HL-60 (cell line): ENCODE results near the gene FRMPD2.

Experiments
- DNase-seq, 2 experiments: peaks; one replicate each; pipeline ENCODE4 v3.0.0-alpha.2; 2010 to 2020; ENCODE audit warnings: low read depth in 1 of 2, low spot score in 1 of 2
- H3K27ac ChIP-seq: fragments of 250-450 bp; sonication (Bioruptor Pico); replicated peaks from 2 replicates; pipeline ENCODE4 v1.5.1; 2020; ENCODE audit warnings: mild to moderate bottlenecking, moderate library complexity
- H3K27me3 ChIP-seq: fragments of 250-450 bp; sonication (Bioruptor Pico); 2 replicates; pipeline ENCODE4 v1.5.1; 2021; ENCODE audit warnings: mild to moderate bottlenecking, moderate library complexity; ENCODE audit not compliant: insufficient read depth, poor library complexity, severe bottlenecking
- H3K4me3 ChIP-seq: replicated peaks from 2 replicates; pipeline ENCODE4 v1.5.1; 2011; ENCODE audit warnings: mild to moderate bottlenecking, control low read depth, low read length; ENCODE audit not compliant: insufficient read depth
- GABPA ChIP-seq: IDR thresholded peaks from 2 replicates; pipeline ENCODE4 v1.6.1; 2012; ENCODE audit warnings: low read depth
- POLR2AphosphoS5 ChIP-seq: IDR thresholded peaks from 2 replicates; pipeline ENCODE4 v1.6.1; 2012; ENCODE audit warnings: low read depth
- REST ChIP-seq: IDR thresholded peaks from 2 replicates; pipeline ENCODE4 v1.6.1; 2012; ENCODE audit warnings: low read depth; ENCODE audit not compliant: insufficient replicate concordance
- SPI1 ChIP-seq: IDR thresholded peaks from 2 replicates; pipeline ENCODE4 v1.6.1; 2012; ENCODE audit warnings: low read depth, mild to moderate bottlenecking, borderline replicate concordance
- TF ChIP-seq, protein P1 (sequence below): IDR thresholded peaks from one replicate; pipeline ENCODE4 v1.5.1; 2011; ENCODE audit warnings: low read length, control low read depth, inconsistent platforms; ENCODE audit not compliant: insufficient read depth

The FRMPD2 gene

GRCh38 chr10:48299692-48300091 is 25.2 kb upstream of the FRMPD2 start:
- Histone ChIP-seq H3K27me3 (no peaks in the 10 kb centered on the region), H3K4me3 (no peak overlapping the region), H3K27ac (no peak overlapping the region)
- DNase-seq = no peak
- TF ChIP-seq POLR2AphosphoS5 (no peak), REST (no peak), SPI1 (no peak), GABPA (no peak)
- TF ChIP-seq, protein P1, sequence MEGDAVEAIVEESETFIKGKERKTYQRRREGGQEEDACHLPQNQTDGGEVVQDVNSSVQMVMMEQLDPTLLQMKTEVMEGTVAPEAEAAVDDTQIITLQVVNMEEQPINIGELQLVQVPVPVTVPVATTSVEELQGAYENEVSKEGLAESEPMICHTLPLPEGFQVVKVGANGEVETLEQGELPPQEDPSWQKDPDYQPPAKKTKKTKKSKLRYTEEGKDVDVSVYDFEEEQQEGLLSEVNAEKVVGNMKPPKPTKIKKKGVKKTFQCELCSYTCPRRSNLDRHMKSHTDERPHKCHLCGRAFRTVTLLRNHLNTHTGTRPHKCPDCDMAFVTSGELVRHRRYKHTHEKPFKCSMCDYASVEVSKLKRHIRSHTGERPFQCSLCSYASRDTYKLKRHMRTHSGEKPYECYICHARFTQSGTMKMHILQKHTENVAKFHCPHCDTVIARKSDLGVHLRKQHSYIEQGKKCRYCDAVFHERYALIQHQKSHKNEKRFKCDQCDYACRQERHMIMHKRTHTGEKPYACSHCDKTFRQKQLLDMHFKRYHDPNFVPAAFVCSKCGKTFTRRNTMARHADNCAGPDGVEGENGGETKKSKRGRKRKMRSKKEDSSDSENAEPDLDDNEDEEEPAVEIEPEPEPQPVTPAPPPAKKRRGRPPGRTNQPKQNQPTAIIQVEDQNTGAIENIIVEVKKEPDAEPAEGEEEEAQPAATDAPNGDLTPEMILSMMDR = no peak

DNA sequence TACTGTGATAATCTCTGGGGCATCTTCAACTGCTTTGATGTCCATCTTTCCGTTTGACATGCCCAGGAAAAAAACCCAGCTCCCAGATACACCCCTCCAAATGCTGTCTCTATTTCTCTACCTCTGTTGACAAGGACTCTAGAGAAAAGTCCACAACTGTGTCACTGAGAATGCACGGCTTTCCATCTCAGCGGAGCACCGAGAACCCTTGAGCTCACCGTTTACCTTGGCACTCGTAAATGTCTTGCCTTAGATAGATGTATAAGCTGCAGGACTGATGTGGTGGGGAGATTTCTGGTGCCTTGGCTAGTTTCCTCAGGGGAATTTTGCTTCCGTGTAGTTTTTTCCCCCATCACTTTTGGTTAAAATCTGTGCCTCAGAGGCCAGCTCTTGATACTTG is 24.6 kb upstream of the FRMPD2 start:
- Histone ChIP-seq H3K27ac (no peak overlapping the region), H3K27me3 (no peaks in the 10 kb centered on the region), H3K4me3 (no peak overlapping the region)
- no peak for DNase-seq
- TF ChIP-seq POLR2AphosphoS5 = no peak
- TF ChIP-seq GABPA = no peak

- no peaks in the 10 kb centered on the region for H3K27me3 ChIP-seq
- TF ChIP-seq REST (no peak), POLR2AphosphoS5 (no peak), GABPA (no peak), SPI1 (no peak)
- TF ChIP-seq, protein P1 = no peak
- no peak overlapping the region for H3K4me3 ChIP-seq
- no peak overlapping the region for H3K27ac ChIP-seq
- DNase-seq = no peak
Observed at GRCh38 chr10:48296576-48297098, 22.1 kb upstream of the FRMPD2 start.

DNA sequence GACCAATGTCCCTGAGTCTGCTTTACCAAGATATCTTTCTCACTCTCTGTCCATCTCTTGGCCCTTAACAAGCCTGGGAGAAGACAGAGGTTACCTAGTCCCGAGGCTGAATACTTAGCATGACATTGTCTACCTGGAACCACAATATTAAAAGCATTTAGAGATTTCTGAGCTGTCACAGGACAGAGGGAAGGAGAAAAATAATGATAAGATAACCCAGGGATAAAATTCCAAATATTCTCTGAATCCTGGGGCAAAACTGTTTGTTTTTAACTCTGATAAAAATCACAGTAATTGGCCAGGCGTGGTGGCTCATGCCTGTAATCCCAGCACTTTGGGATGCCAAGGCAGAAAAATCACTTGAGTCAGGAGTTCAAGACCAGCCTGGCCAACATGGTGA is 19.9 kb upstream of the FRMPD2 start:
- DNase-seq = no peak

More for the DNA sequence above, 19.9 kb upstream of the FRMPD2 start:
- TF ChIP-seq POLR2AphosphoS5 (no peak), REST (no peak), GABPA (no peak), SPI1 (no peak)
- TF ChIP-seq, protein P1 = no peak
- Histone ChIP-seq H3K27ac (no peak overlapping the region), H3K4me3 (no peak overlapping the region), H3K27me3 (no peaks in the 10 kb centered on the region)
